GF-D8 (cell line): ENCODE results near the gene SLC25A3.
"Not testable (repeated sequence)": the region's sequence is repeated elsewhere in the genome, so short reads cannot be mapped to it uniquely, and the experiment has no call there.

Experiments used
- DNase-seq: peaks from one replicate; lab custom pipeline; 2025; lab: John Stamatoyannopoulos, UW

Gene SLC25A3

GRCh38 chr12:98594050-98594835 is 757 bp downstream of the SLC25A3 start:
- DNase-seq, result no peak

GRCh38 chr12:98595243-98595988 is 1.9 kb downstream of the SLC25A3 start:
- DNase-seq, result no peak

GRCh38 chr12:98597313-98597712 is 3.8 kb downstream of the SLC25A3 start:
- not testable (repeated sequence) for DNase-seq

GRCh38 chr12:98601924-98602323 is 8.4 kb downstream of the SLC25A3 start:
- DNase-seq, result no peak

GRCh38 chr12:98606359-98606988 is 13.0 kb downstream of the SLC25A3 start:
- peak; percentile 6 for DNase-seq

GRCh38 chr12:98610596-98610995 is 17.1 kb downstream of the SLC25A3 start:
- no peak for DNase-seq

GRCh38 chr12:98612696-98613334 is 19.3 kb downstream of the SLC25A3 start:
- peak; percentile 43 for DNase-seq

- DNase-seq, result peak; percentile 93
These were observed 25.5 kb downstream of the SLC25A3 start for GRCh38 chr12:98618952-98619351.

- DNase-seq, result no peak
These were observed 42.3 kb downstream of the SLC25A3 start for GRCh38 chr12:98635657-98636323.

GRCh38 chr12:98637068-98637467 is 43.6 kb downstream of the SLC25A3 start:
- DNase-seq, result no peak

- DNase-seq, result no peak
These were observed 44.5 kb downstream of the SLC25A3 start for GRCh38 chr12:98638009-98638408.

- no peak for DNase-seq
These were observed 46.0 kb downstream of the SLC25A3 start for GRCh38 chr12:98639491-98639890.

GRCh38 chr12:98642801-98643200 is 49.3 kb downstream of the SLC25A3 start:
- DNase-seq, result not testable (repeated sequence)

- DNase-seq, result no peak
These were observed 50.9 kb downstream of the SLC25A3 start for GRCh38 chr12:98644433-98644711.

GRCh38 chr12:98644712-98645571 is 51.5 kb downstream of the SLC25A3 start, which contains the start of the genes APAF1 and IKBIP:
TSS of gene APAF1 (plus strand) at chr12:98645290. CDS start at chr12:98648360, 3,070 bp downstream.
TSS of gene IKBIP (minus strand) at chr12:98644788. CDS start at chr12:98644701, 87 bp downstream.
- DNase-seq, result peak; percentile 92

GRCh38 chr12:98645572-98646067 is 52.1 kb downstream of the SLC25A3 start:
- DNase-seq, result peak; percentile 19

- DNase-seq, result no peak
These were observed 53.0 kb downstream of the SLC25A3 start for GRCh38 chr12:98646294-98647090.

GRCh38 chr12:98651328-98651727 is 57.8 kb downstream of the SLC25A3 start:
- no peak for DNase-seq

GRCh38 chr12:98653866-98654493 is 60.5 kb downstream of the SLC25A3 start:
- DNase-seq, result peak; percentile 39
